GM11168 (cell line): Measurements from ENCODE around the gene NDUFS7.
"Not testable (repeated sequence)": the region's sequence is repeated elsewhere in the genome, so short reads cannot be mapped to it uniquely, and the experiment has no call there.

Source experiments
- in situ Hi-C: fragments of 300-500 bp; cut with MboI; formaldehyde crosslinking; loops from one replicate; pipeline ENCODE4 v1.12.0; 2022; ENCODE audit warnings: low sequenced_read_pairs; ENCODE audit not compliant: unreplicated experiment

NDUFS7 gene

GRCh38 chr19:1428738-1429391 lies 45.2 kb downstream of the NDUFS7 start:
- in situ Hi-C loops: no loop called here

- in situ Hi-C loops: no loop called here
Observed at GRCh38 chr19:1429750-1430149, 46.0 kb downstream of the NDUFS7 start.

- in situ Hi-C loops: no loop called here
Observed at GRCh38 chr19:1430246-1430645, 46.5 kb downstream of the NDUFS7 start.

GRCh38 chr19:1431759-1432506 lies 48.2 kb downstream of the NDUFS7 start:
- in situ Hi-C loops: no loop called here

GRCh38 chr19:1432507-1432887 lies 48.8 kb downstream of the NDUFS7 start:
- in situ Hi-C loops: no loop called here

GRCh38 chr19:1433119-1434039 lies 49.7 kb downstream of the NDUFS7 start:
- in situ Hi-C loops: no loop called here

GRCh38 chr19:1434040-1434366 lies 50.3 kb downstream of the NDUFS7 start:
- in situ Hi-C loops: no loop called here

- in situ Hi-C loops: no loop called here
Observed at GRCh38 chr19:1434577-1435060, 50.9 kb downstream of the NDUFS7 start.

- in situ Hi-C loops: no loop called here
Observed at GRCh38 chr19:1435378-1435989, 51.8 kb downstream of the NDUFS7 start.

- in situ Hi-C loops: no loop called here
Observed at GRCh38 chr19:1437609-1438008, 53.9 kb downstream of the NDUFS7 start.

GRCh38 chr19:1438035-1438932 lies 54.6 kb downstream of the NDUFS7 start, which contains the start of gene RPS15:
Gene RPS15, plus strand, starts transcription at chr19:1438396. Its CDS starts 30 bp downstream, at chr19:1438426.
- in situ Hi-C loops: no loop called here

GRCh38 chr19:1438933-1439354 lies 55.2 kb downstream of the NDUFS7 start:
- in situ Hi-C loops: no loop called here

- in situ Hi-C loops: not testable (repeated sequence)
Observed at GRCh38 chr19:1439525-1440417, 56.1 kb downstream of the NDUFS7 start.

GRCh38 chr19:1440418-1440801 lies 56.7 kb downstream of the NDUFS7 start:
- in situ Hi-C loops: no loop called here

- in situ Hi-C loops: no loop called here
Observed at GRCh38 chr19:1441022-1441426, 57.3 kb downstream of the NDUFS7 start.

- in situ Hi-C loops: no loop called here
Observed at GRCh38 chr19:1441677-1442438, 58.2 kb downstream of the NDUFS7 start.
